Endothelial cell (in vitro differentiated cells): ENCODE measurements around the gene CD99L2. TPM values are rescaled to one million over a fixed set of nuclear protein-coding genes. Genes with fewer than 3 reads are reported as not detected.

ENCODE experiments used
- DNase-seq: peaks from one replicate; pipeline ENCODE4 v3.0.0; 2021; ENCODE audit warnings: low spot score
- H3K27ac Mint-ChIP-seq: one replicate; pipeline ENCODE4 v1.8.0; 2021; ENCODE audit warnings: mixed read lengths, inconsistent platforms; ENCODE audit not compliant: unreplicated experiment
- H3K27me3 Mint-ChIP-seq: one replicate; pipeline ENCODE4 v1.8.0; 2021; ENCODE audit warnings: mild to moderate bottlenecking, moderate library complexity, mixed read lengths, inconsistent platforms; ENCODE audit not compliant: unreplicated experiment
- H3K36me3 Mint-ChIP-seq: one replicate; pipeline ENCODE4 v1.8.0; 2021; ENCODE audit warnings: mild to moderate bottlenecking, low read depth, mixed read lengths, inconsistent platforms; ENCODE audit not compliant: unreplicated experiment
- H3K4me1 Mint-ChIP-seq: one replicate; pipeline ENCODE4 v1.8.0; 2021; ENCODE audit warnings: mild to moderate bottlenecking, mixed read lengths, inconsistent platforms; ENCODE audit not compliant: unreplicated experiment
- H3K4me3 Mint-ChIP-seq: one replicate; pipeline ENCODE4 v1.8.0; 2021; ENCODE audit warnings: mild to moderate bottlenecking, mixed read lengths, inconsistent platforms; ENCODE audit not compliant: unreplicated experiment
- H3K9me3 Mint-ChIP-seq: one replicate; pipeline ENCODE4 v1.8.0; 2021; ENCODE audit warnings: mixed read lengths, inconsistent platforms; ENCODE audit not compliant: unreplicated experiment
- CTCF ChIP-seq: fragments of 200-600 bp; sonication (generic); IDR thresholded peaks from one replicate; pipeline ENCODE4 v1.5.0; 2021; ENCODE audit warnings: antibody characterized with exemption; ENCODE audit not compliant: unreplicated experiment
- total RNA-seq: library from RNA; stranded (reverse); fragmentation: NEBNext Ultra II Directional; extraction: Animal tissue kit (Norgen Biotek cat#: 25700); gene quantifications from one replicate; pipeline ENCODE4 v1.2.1, GENCODE V29; 2021; ENCODE audit not compliant: unreplicated experiment

Gene CD99L2
- total RNA-seq, 1 donor from 2014 or later: 30.1 TPM

- Mint-ChIP-seq H3K4me1 (peaks cover 5% of the 10 kb centered on the region), H3K4me3 (no peak overlapping the region)
These were observed 9.0 kb upstream of the CD99L2 start for GRCh38 chrX:150907474-150907873.

GRCh38 chrX:150906694-150907093 is 8.2 kb upstream of the CD99L2 start:
- Mint-ChIP-seq H3K27ac (no peak overlapping the region), H3K36me3 (no peaks in the 10 kb centered on the region), H3K9me3 (no peaks in the 10 kb centered on the region), H3K4me1 (peaks cover 5% of the 10 kb centered on the region), H3K27me3 (peaks cover 2% of the 10 kb centered on the region), H3K4me3 (no peak overlapping the region)
- DNase-seq: no peak
- no peak for TF ChIP-seq CTCF

More at GRCh38 chrX:150907474-150907873, 9.0 kb upstream of the CD99L2 start:
- Mint-ChIP-seq H3K9me3 (no peaks in the 10 kb centered on the region), H3K36me3 (no peaks in the 10 kb centered on the region), H3K27me3 (peaks cover 2% of the 10 kb centered on the region), H3K27ac (no peak overlapping the region)
- TF ChIP-seq CTCF: no peak
- DNase-seq: no peak

DNA sequence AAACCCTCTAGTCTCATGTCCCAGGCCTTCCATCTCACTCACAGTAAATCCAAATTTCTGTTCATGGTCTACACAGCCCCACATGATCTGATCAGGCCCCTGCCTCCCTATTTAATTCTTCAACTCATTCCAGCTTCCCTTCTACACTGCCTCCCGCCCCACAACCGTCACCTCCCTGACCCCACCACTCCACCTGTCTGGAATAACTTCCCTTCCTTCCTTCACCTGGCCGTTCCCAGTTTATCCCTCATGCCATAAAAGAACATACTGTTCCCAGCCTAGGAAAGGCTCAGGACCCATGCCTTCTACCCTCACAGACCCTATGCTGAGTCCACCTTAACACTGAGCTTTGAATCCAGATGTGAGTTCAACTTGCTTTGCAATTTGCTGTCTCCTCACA is 6.8 kb upstream of the CD99L2 start:
- H3K27me3 Mint-ChIP-seq: peaks cover 2% of the 10 kb centered on the region
- peaks cover 5% of the 10 kb centered on the region for H3K4me1 Mint-ChIP-seq

DNA sequence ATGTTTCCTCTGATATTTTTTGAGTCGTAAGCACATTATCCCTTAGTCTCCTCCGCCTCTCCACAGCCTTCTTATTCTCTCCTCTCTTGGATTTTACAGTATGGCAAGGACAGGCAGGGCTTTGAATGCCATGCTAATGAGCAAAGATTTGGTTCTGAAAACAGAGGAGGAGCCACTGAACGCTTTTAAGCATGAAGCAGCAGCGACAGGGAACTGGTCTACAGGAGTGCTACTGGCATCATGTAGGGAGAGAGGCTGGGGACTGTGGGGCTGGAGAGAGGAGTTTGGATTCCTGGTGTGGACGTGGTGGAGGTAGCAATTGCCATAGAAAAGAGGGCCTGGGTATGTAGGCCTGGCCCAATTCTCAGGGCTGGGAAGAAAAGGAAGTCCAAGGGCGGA is 4.6 kb upstream of the CD99L2 start:
- peaks cover 2% of the 10 kb centered on the region for H3K27me3 Mint-ChIP-seq
- no peak for TF ChIP-seq CTCF
- peaks cover 5% of the 10 kb centered on the region for H3K4me1 Mint-ChIP-seq
- H3K9me3 Mint-ChIP-seq: no peaks in the 10 kb centered on the region
- no peak overlapping the region for H3K27ac Mint-ChIP-seq
- no peaks in the 10 kb centered on the region for H3K36me3 Mint-ChIP-seq
- DNase-seq: no peak
- H3K4me3 Mint-ChIP-seq: no peak overlapping the region

More for the DNA sequence above, 6.8 kb upstream of the CD99L2 start:
- no peak for DNase-seq
- Mint-ChIP-seq H3K36me3 (no peaks in the 10 kb centered on the region), H3K4me3 (no peak overlapping the region), H3K9me3 (no peaks in the 10 kb centered on the region), H3K27ac (no peak overlapping the region)
- TF ChIP-seq CTCF: no peak

GRCh38 chrX:150902434-150903109 is 4.1 kb upstream of the CD99L2 start:
- no peak overlapping the region for H3K4me3 Mint-ChIP-seq
- no peaks in the 10 kb centered on the region for H3K36me3 Mint-ChIP-seq
- H3K4me1 Mint-ChIP-seq: peaks cover 5% of the 10 kb centered on the region
- H3K9me3 Mint-ChIP-seq: no peaks in the 10 kb centered on the region
- no peak for TF ChIP-seq CTCF
- no peak for DNase-seq
- peaks cover 2% of the 10 kb centered on the region for H3K27me3 Mint-ChIP-seq
- no peak overlapping the region for H3K27ac Mint-ChIP-seq
